ENCODE results near the gene LTBP1. TPM values are rescaled to one million over a fixed set of nuclear protein-coding genes. Genes with fewer than 3 reads are reported as not detected.

The LTBP1 gene
- total and polyA plus RNA-seq, 2 experiments from 2014 or later: 216 to 509 TPM

GRCh38 chr2:33287507-33288005 is 340.8 kb downstream of the LTBP1 start:
- Histone ChIP-seq H3K27ac (no peak overlapping the region), H3K9me3 (ENCODE audit: low read depth) (no peaks in the 10 kb centered on the region), H3K4me1 (ENCODE audit: low read depth) (no peaks in the 10 kb centered on the region), H3K27me3 (no peaks in the 10 kb centered on the region), H3K36me3 (peaks cover 32% of the 10 kb centered on the region), H3K4me3 (no peak overlapping the region)
- no peak for DNase-seq (ENCODE audit: low read depth in 1 of 2, low spot score in 1 of 2)
- TF ChIP-seq, protein P1, sequence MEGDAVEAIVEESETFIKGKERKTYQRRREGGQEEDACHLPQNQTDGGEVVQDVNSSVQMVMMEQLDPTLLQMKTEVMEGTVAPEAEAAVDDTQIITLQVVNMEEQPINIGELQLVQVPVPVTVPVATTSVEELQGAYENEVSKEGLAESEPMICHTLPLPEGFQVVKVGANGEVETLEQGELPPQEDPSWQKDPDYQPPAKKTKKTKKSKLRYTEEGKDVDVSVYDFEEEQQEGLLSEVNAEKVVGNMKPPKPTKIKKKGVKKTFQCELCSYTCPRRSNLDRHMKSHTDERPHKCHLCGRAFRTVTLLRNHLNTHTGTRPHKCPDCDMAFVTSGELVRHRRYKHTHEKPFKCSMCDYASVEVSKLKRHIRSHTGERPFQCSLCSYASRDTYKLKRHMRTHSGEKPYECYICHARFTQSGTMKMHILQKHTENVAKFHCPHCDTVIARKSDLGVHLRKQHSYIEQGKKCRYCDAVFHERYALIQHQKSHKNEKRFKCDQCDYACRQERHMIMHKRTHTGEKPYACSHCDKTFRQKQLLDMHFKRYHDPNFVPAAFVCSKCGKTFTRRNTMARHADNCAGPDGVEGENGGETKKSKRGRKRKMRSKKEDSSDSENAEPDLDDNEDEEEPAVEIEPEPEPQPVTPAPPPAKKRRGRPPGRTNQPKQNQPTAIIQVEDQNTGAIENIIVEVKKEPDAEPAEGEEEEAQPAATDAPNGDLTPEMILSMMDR (IDR thresholded peaks at IDR 0.05; ENCODE audit: low read depth, low read length): no peak

GRCh38 chr2:33288011-33288410 is 341.3 kb downstream of the LTBP1 start:
- no peak for DNase-seq (ENCODE audit: low read depth in 1 of 2, low spot score in 1 of 2)
- peaks cover 35% of the 10 kb centered on the region for H3K36me3 ChIP-seq
- TF ChIP-seq, protein P1 (IDR thresholded peaks at IDR 0.05; ENCODE audit: low read depth, low read length): no peak
- no peak overlapping the region for H3K4me3 ChIP-seq
- no peaks in the 10 kb centered on the region for H3K4me1 ChIP-seq (ENCODE audit: low read depth)
- no peaks in the 10 kb centered on the region for H3K27me3 ChIP-seq
- H3K27ac ChIP-seq: no peak overlapping the region
- no peaks in the 10 kb centered on the region for H3K9me3 ChIP-seq (ENCODE audit: low read depth)

- no peaks in the 10 kb centered on the region for H3K27me3 ChIP-seq
- no peak for DNase-seq (ENCODE audit: low read depth in 1 of 2, low spot score in 1 of 2)
- TF ChIP-seq, protein P1 (IDR thresholded peaks at IDR 0.05; ENCODE audit: low read depth, low read length): no peak
These were observed 343.2 kb downstream of the LTBP1 start for GRCh38 chr2:33289961-33290360.

DNA sequence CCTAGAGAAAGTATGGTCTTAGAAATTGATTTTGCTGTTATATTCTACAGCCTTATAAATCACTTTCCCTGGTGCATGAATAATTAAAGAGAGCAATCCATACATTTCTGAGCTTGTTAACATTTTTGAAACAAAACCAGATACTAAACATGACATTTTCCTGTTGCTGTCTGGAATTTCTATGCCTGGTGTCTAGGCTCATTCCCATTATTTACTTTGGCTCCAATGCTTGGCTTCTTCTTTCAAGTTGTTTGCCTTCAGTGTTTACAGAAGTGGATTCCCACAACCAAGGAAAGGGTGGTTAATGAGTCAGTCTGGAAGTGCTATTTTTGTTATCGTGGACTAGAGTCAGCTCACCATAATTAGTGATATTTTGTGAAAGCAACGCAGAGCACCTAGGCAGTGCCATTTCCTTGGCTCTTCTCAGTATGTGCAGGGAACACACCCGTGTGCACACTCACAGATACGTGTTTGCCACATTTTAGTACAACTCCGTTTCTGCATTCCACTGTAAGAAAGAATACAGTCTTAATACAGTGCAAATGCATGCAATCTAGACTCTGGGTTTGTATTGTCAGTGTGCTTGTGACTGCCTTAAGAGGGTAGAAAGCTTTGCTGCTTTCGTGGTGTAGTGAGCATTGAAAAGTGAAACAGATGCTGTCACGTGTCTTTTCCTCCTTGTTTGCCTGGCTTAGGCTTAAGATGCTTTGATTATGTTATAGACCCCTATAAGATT is 344.7 kb downstream of the LTBP1 start:
- Histone ChIP-seq H3K4me3 (no peak overlapping the region), H3K4me1 (ENCODE audit: low read depth) (no peaks in the 10 kb centered on the region), H3K27me3 (no peaks in the 10 kb centered on the region), H3K36me3 (peaks cover 41% of the 10 kb centered on the region), H3K9me3 (ENCODE audit: low read depth) (no peaks in the 10 kb centered on the region), H3K27ac (peak overlapping the region; percentile 23)
- DNase-seq (ENCODE audit: low read depth in 1 of 2, low spot score in 1 of 2): peak in 1 of 2 donors; percentile 81
- TF ChIP-seq, protein P1 (IDR thresholded peaks at IDR 0.05; ENCODE audit: low read depth, low read length): no peak

More at GRCh38 chr2:33289961-33290360, 343.2 kb downstream of the LTBP1 start:
- Histone ChIP-seq H3K36me3 (peaks cover 31% of the 10 kb centered on the region), H3K9me3 (ENCODE audit: low read depth) (no peaks in the 10 kb centered on the region), H3K4me3 (no peak overlapping the region), H3K4me1 (ENCODE audit: low read depth) (no peaks in the 10 kb centered on the region), H3K27ac (no peak overlapping the region)

GRCh38 chr2:33292063-33292462 is 345.3 kb downstream of the LTBP1 start:
- Histone ChIP-seq H3K4me3 (no peak overlapping the region), H3K27me3 (no peaks in the 10 kb centered on the region), H3K4me1 (ENCODE audit: low read depth) (no peaks in the 10 kb centered on the region), H3K9me3 (ENCODE audit: low read depth) (no peaks in the 10 kb centered on the region), H3K27ac (no peak overlapping the region), H3K36me3 (peaks cover 44% of the 10 kb centered on the region)
- no peak for DNase-seq (ENCODE audit: low read depth in 1 of 2, low spot score in 1 of 2)
- TF ChIP-seq, protein P1 (IDR thresholded peaks at IDR 0.05; ENCODE audit: low read depth, low read length): no peak

All from cardiac muscle cell (in vitro differentiated cells and primary cell).